PC-3 (cell line): ENCODE data around the gene FUT2. TPM values are rescaled to one million over a fixed set of nuclear protein-coding genes. Genes with fewer than 3 reads are reported as not detected.
A peak's percentile ranks its signal among the peaks of the same experiment; 100 is the strongest.

Experiments used
- ATAC-seq: fragments of 200-7000 bp; cut with Tn5 transposase; 2 replicates; pipeline ENCODE4 v1.9.1; 2020; ENCODE audit warnings: mild to moderate bottlenecking, moderate library complexity
- BruUV-seq: library from RNA; stranded (reverse); fragments of 400-500 nt; replicated peaks from 2 replicates; lab custom pipeline; 2021; lab: Mats Ljungman, UMichigan
- CTCF ChIA-PET: fragments of 300-600 bp; sonication (Branson Sonifier 250); formaldehyde crosslinking; loops from one replicate; lab custom pipeline; 2022; ENCODE audit warnings: antibody characterized with exemption; lab: Charles Lee
- POLR2A ChIA-PET: fragments of 300-600 bp; sonication (Branson Sonifier 250); formaldehyde crosslinking; loops from one replicate; lab custom pipeline; 2022; ENCODE audit warnings: antibody characterized with exemption; ENCODE audit not compliant: unreplicated experiment; lab: Charles Lee
- DNase-seq: peaks from one replicate; pipeline ENCODE4 v3.0.0-alpha.2; 2015
- H2AFZ ChIP-seq: fragments of 300-600 bp; sonication (generic); 2 replicates; pipeline ENCODE4 v1.6.0; 2016; ENCODE audit warnings: antibody characterized with exemption, low read length
- H3F3A ChIP-seq: fragments of 300-600 bp; sonication (generic); one replicate; pipeline ENCODE4 v1.6.0; 2017; ENCODE audit warnings: antibody characterized with exemption, low read length, control low read depth, mild to moderate bottlenecking; ENCODE audit not compliant: unreplicated experiment
- H3K27ac ChIP-seq: fragments of 300-600 bp; sonication (generic); 2 replicates; pipeline ENCODE4 v1.5.1; 2016; ENCODE audit warnings: mild to moderate bottlenecking, low read length
- H3K27me3 ChIP-seq: fragments of 300-600 bp; sonication (generic); 2 replicates; pipeline ENCODE4 v1.6.1; 2016; ENCODE audit warnings: low read length, mixed read lengths
- H3K36me3 ChIP-seq: fragments of 300-600 bp; sonication (generic); 2 replicates; pipeline ENCODE4 v1.6.1; 2016; ENCODE audit warnings: low read depth, mixed run types, low read length, mixed read lengths
- H3K4me1 ChIP-seq: fragments of 300-600 bp; sonication (generic); 2 replicates; pipeline ENCODE4 v1.5.1; 2016; ENCODE audit warnings: low read length; ENCODE audit not compliant: insufficient read depth
- H3K4me2 ChIP-seq: fragments of 300-600 bp; sonication (generic); 2 replicates; pipeline ENCODE4 v1.6.0; 2016; ENCODE audit warnings: low read length
- H3K4me3 ChIP-seq: fragments of 300-600 bp; sonication (generic); 2 replicates; pipeline ENCODE4 v1.5.1; 2016; ENCODE audit warnings: mild to moderate bottlenecking, low read length, mixed read lengths
- H3K79me2 ChIP-seq: fragments of 300-600 bp; sonication (generic); 2 replicates; pipeline ENCODE4 v1.6.1; 2017; ENCODE audit warnings: low read length, mixed read lengths
- H3K9ac ChIP-seq: fragments of 300-600 bp; sonication (generic); 2 replicates; pipeline ENCODE4 v1.6.0; 2016; ENCODE audit warnings: mild to moderate bottlenecking, low read length
- H3K9me2 ChIP-seq: fragments of 300-600 bp; sonication (generic); replicated peaks from 2 replicates; pipeline ENCODE4 v1.6.1; 2016; ENCODE audit warnings: mixed run types, low read length, mixed read lengths
- H3K9me3 ChIP-seq: fragments of 300-600 bp; sonication (generic); 2 replicates; pipeline ENCODE4 v1.6.1; 2016; ENCODE audit warnings: low read length, mixed read lengths
- H4K20me1 ChIP-seq: fragments of 300-600 bp; sonication (generic); 2 replicates; pipeline ENCODE4 v1.6.1; 2016; ENCODE audit warnings: low read length, mixed read lengths
- EZH2 ChIP-seq: fragments of 300-600 bp; sonication (generic); IDR thresholded peaks from one replicate; pipeline ENCODE4 v1.6.1; 2017; ENCODE audit warnings: antibody characterized with exemption, mild to moderate bottlenecking, low read length; ENCODE audit not compliant: unreplicated experiment
- EZH2phosphoT487 ChIP-seq: fragments of 300-600 bp; sonication (generic); IDR thresholded peaks from 2 replicates; pipeline ENCODE4 v1.6.1; 2018; ENCODE audit warnings: mild to moderate bottlenecking, antibody characterized with exemption, low read length, borderline replicate concordance
- intact Hi-C: fragments of 100-400 bp; cut with micrococcal nuclease; formaldehyde crosslinking; loops from 2 replicates; pipeline ENCODE4 v1.9.0; 2023
- total RNA-seq: library from RNA; depleted of rRNA; stranded (reverse); fragments of >200 nt; gene quantifications from 2 replicates; pipeline ENCODE4 v1.2.3, GENCODE V29; 2014
- TF ChIP-seq, protein P1 (sequence below): fragments of 300-600 bp; sonication (generic); conservative IDR thresholded peaks from 2 replicates; pipeline ENCODE4 v1.5.1; 2017; ENCODE audit warnings: antibody characterized with exemption, low read depth, mild to moderate bottlenecking, low read length

FUT2 gene
- total RNA-seq, 1 experiment from 2014 or later, result 0.69 TPM

DNA sequence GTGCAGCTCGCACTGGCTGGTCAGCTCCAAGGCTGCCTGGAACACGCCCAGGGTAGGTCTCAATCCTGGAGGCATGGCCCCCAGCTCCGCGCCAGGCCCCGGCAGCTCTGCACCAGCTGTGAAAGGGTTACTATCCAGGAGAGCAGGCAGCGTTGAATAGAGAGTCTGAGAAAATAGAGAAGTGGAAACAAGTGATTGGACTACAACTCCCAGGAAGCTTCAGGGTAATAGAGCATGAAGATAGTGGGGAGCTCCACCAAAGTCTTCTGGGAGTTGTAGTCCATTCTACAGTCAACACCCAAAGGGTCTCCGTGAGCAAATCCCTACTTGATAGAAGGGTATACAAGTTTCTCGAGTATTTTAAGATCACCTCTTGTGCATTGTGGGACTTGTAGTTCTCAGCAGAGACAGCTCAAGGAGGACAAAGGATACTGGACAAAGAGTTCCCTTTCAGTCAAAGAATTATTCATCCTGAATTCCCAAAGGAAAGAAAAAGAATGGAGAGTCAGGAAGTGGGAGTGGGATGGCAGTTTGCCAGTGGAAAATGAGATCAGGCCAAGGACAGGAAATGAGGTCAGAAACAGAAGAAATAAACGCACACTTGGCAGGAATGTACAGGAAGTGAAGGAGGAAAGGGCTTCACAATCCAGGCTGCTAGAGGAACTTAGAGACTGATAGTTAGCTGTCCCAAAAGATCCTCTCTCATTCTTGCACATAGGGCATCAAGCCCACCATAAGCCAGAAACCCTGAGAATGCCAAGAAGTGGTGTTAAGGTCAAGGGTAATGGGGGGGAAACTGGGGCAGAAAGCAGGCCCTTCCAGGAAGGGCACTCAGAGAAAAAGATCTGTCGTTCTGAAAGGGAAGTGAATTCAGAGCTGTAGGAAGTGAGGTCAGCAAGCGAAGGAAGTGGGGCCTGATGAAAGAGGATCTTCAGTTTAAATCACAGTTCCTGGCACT is 29.3 kb downstream of the FUT2 start:
- Histone ChIP-seq H2AFZ (0 out of 2 replicates have a peak overlapping the region, but pooled peaks have one; percentile 25), H3F3A (no peaks in the 10 kb centered on the region), H3K9me3 (no peaks in the 10 kb centered on the region), H3K4me1 (no peaks in the 10 kb centered on the region), H4K20me1 (no peaks in the 10 kb centered on the region), H3K9ac (no peak overlapping the region), H3K4me2 (no peak overlapping the region), H3K36me3 (no peaks in the 10 kb centered on the region), H3K9me2 (no peaks in the 10 kb centered on the region), H3K79me2 (no peaks in the 10 kb centered on the region), H3K4me3 (no peak overlapping the region), H3K27me3 (no peaks in the 10 kb centered on the region), H3K27ac (peak overlapping the region; percentile 36; the same call in 1 of the 2 replicates)
- TF ChIP-seq EZH2 (no peak), EZH2phosphoT487 (no peak)
- TF ChIP-seq, protein P1, sequence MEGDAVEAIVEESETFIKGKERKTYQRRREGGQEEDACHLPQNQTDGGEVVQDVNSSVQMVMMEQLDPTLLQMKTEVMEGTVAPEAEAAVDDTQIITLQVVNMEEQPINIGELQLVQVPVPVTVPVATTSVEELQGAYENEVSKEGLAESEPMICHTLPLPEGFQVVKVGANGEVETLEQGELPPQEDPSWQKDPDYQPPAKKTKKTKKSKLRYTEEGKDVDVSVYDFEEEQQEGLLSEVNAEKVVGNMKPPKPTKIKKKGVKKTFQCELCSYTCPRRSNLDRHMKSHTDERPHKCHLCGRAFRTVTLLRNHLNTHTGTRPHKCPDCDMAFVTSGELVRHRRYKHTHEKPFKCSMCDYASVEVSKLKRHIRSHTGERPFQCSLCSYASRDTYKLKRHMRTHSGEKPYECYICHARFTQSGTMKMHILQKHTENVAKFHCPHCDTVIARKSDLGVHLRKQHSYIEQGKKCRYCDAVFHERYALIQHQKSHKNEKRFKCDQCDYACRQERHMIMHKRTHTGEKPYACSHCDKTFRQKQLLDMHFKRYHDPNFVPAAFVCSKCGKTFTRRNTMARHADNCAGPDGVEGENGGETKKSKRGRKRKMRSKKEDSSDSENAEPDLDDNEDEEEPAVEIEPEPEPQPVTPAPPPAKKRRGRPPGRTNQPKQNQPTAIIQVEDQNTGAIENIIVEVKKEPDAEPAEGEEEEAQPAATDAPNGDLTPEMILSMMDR, result no peak
- no peak for ATAC-seq
- intact Hi-C loops, result no loop called here
- POLR2A ChIA-PET, result no interaction called here
- CTCF ChIA-PET, result no interaction called here
- BruUV-seq, result no TSS peak
- DNase-seq, result peak; percentile 50

- Histone ChIP-seq H3K79me2 (no peaks in the 10 kb centered on the region), H3F3A (no peaks in the 10 kb centered on the region), H3K9me3 (no peaks in the 10 kb centered on the region), H3K4me3 (no peak overlapping the region), H4K20me1 (no peaks in the 10 kb centered on the region), H3K36me3 (no peaks in the 10 kb centered on the region), H3K4me2 (no peak overlapping the region), H3K9ac (no peak overlapping the region), H3K27me3 (no peaks in the 10 kb centered on the region), H3K9me2 (no peaks in the 10 kb centered on the region), H3K27ac (no peak overlapping the region), H3K4me1 (no peaks in the 10 kb centered on the region), H2AFZ (no peak overlapping the region)
- TF ChIP-seq EZH2phosphoT487, result no peak
- TF ChIP-seq EZH2, result no peak
- TF ChIP-seq, protein P1, result no peak
- ChIA-PET POLR2A (no interaction called here), CTCF (no interaction called here)
- ATAC-seq, result no peak
- no TSS peak for BruUV-seq
- DNase-seq, result no peak
- intact Hi-C loops, result no loop called here
These were observed 30.8 kb downstream of the FUT2 start for GRCh38 chr19:48726556-48726955.
